OCI-LY7 (cell line): ENCODE data around the gene LIMS1. TPM values are rescaled to one million over a fixed set of nuclear protein-coding genes. Genes with fewer than 3 reads are reported as not detected.

Experiments used
- BruUV-seq: library from RNA; stranded (reverse); fragments of 400-500 nt; replicated peaks from 2 replicates; lab custom pipeline; 2021; lab: Mats Ljungman, UMichigan
- CTCF ChIA-PET: fragments of 300-600 bp; sonication (Branson Sonifier 250); formaldehyde crosslinking; loops from one replicate; lab custom pipeline; 2022; ENCODE audit warnings: antibody characterized with exemption; ENCODE audit not compliant: unreplicated experiment; lab: Charles Lee
- POLR2A ChIA-PET: fragments of 300-600 bp; sonication (Branson Sonifier 250); formaldehyde crosslinking; loops from one replicate; lab custom pipeline; 2022; ENCODE audit warnings: antibody characterized with exemption; lab: Charles Lee
- DNase-seq: peaks from one replicate; pipeline ENCODE4 v3.0.0-alpha.2; 2015; ENCODE audit warnings: low spot score
- H2AFZ ChIP-seq: fragments of 200-600 bp; sonication (generic), shearing (Covaris generic); 2 replicates; pipeline ENCODE4 v1.6.1; 2014; ENCODE audit warnings: mild to moderate bottlenecking, antibody characterized with exemption, low read length, moderate library complexity
- H3K27ac ChIP-seq: fragments of 200-600 bp; sonication (generic); 2 replicates; pipeline ENCODE4 v1.5.1; 2014; ENCODE audit warnings: mixed run types, low read depth, mild to moderate bottlenecking, moderate library complexity, low read length, inconsistent platforms; ENCODE audit not compliant: poor library complexity, severe bottlenecking
- H3K36me3 ChIP-seq: fragments of 200-600 bp; sonication (generic); 2 replicates; pipeline ENCODE4 v1.6.1; 2014; ENCODE audit warnings: mild to moderate bottlenecking, antibody characterized with exemption, low read length, moderate library complexity, mixed read lengths; ENCODE audit not compliant: insufficient read depth
- H3K4me1 ChIP-seq: fragments of 200-600 bp; sonication (generic); 2 replicates; pipeline ENCODE4 v1.5.1; 2014; ENCODE audit warnings: mild to moderate bottlenecking, low read length; ENCODE audit not compliant: insufficient read depth, poor library complexity, severe bottlenecking
- H3K4me2 ChIP-seq: fragments of 200-600 bp; sonication (generic); 2 replicates; pipeline ENCODE4 v1.6.1; 2014; ENCODE audit warnings: mild to moderate bottlenecking, low read length
- H3K4me3 ChIP-seq: fragments of 200-600 bp; sonication (generic); 2 replicates; pipeline ENCODE4 v1.5.1; 2014; ENCODE audit warnings: mild to moderate bottlenecking, low read depth, low read length; ENCODE audit not compliant: poor library complexity, severe bottlenecking
- H3K79me2 ChIP-seq: fragments of 200-600 bp; sonication (generic); 2 replicates; pipeline ENCODE4 v1.6.1; 2016; ENCODE audit warnings: low read depth, mild to moderate bottlenecking, low read length, moderate library complexity, mixed read lengths; ENCODE audit not compliant: insufficient read depth
- H3K9me2 ChIP-seq: fragments of 200-600 bp; sonication (generic); 2 replicates; pipeline ENCODE4 v1.6.1; 2016; ENCODE audit warnings: mild to moderate bottlenecking, low read length, mixed read lengths; ENCODE audit not compliant: insufficient read depth
- H3K9me3 ChIP-seq: fragments of 200-600 bp; sonication (generic); 2 replicates; pipeline ENCODE4 v1.6.1; 2014; ENCODE audit warnings: mild to moderate bottlenecking, mixed run types, low read length, mixed read lengths
- H4K20me1 ChIP-seq: fragments of 200-600 bp; sonication (generic); 2 replicates; pipeline ENCODE4 v1.6.1; 2014; ENCODE audit warnings: mild to moderate bottlenecking, antibody characterized with exemption, low read length, moderate library complexity, mixed read lengths; ENCODE audit not compliant: insufficient read depth
- EZH2phosphoT487 ChIP-seq: fragments of 200-600 bp; sonication (generic); IDR thresholded peaks from 2 replicates; pipeline ENCODE4 v1.6.1; 2018; ENCODE audit warnings: low read depth, borderline replicate concordance, mild to moderate bottlenecking, mixed run types, antibody characterized with exemption, low read length, moderate library complexity, mixed read lengths
- intact Hi-C: fragments of 100-400 bp; cut with micrococcal nuclease; formaldehyde crosslinking; loops from one replicate; pipeline ENCODE4 v1.10.0; 2022; ENCODE audit not compliant: unreplicated experiment
- total RNA-seq, 2 experiments: library from RNA; depleted of rRNA in 1 of 2; stranded (reverse); fragments of >200 nt in 1 of 2; shearing (Covaris generic) in 1 of 2; gene quantifications; 2 replicates each; pipeline ENCODE4 v1.2.3, GENCODE V29; 2014 to 2022
- TF ChIP-seq, protein P1 (sequence below): fragments of 200-600 bp; sonication (generic); conservative IDR thresholded peaks from 2 replicates; pipeline ENCODE4 v1.5.1; 2014; ENCODE audit warnings: mild to moderate bottlenecking, antibody characterized with exemption, low read length, moderate library complexity, mixed read lengths

LIMS1 gene
- total RNA-seq, 2 experiments from 2014 or later, result 53.3 to 74.7 TPM

DNA sequence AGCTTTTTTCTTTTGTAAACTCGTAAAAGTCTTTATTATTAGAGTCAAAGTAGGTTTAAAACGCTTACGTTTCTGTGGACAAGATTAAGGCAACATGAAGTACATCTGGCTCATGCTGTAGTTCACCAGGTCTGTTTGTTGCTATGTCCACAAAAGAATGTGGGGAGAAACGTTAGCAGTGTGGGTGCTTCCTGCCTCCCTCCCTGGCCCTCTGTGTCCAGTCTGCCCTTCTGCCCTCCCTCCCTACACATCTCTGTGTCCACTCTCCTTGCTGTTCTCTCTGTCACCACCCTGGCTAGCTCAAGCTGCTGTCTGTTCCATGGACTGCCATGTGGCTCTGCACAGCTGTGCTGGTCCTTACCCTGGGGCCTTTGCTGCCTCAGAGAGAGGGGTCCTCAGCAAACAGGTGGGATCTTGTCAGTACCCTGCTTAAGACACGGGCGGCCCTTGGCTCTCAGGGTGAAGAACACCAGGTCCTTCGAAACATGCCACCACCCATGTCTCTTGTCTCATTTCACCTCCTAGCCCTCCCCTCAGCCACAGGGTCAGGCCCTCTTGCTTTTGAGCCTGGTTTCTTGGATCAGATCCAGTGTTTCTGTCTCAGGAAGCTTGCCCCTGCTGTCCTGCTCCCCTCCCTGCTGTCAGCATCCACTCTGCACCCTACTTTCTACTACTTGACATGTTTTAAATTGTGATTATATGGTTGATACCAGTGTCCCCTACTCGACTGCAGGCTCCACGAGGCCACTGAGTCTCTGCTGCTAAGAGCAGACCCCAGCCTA is 79.2 kb downstream of the LIMS1 start:
- intact Hi-C loops, result no loop called here
- POLR2A ChIA-PET, result interaction anchor here (11.8 kb wide), 1 partner anchor 15 kb away, joined by 356 read pairs; no protein-coding TSS in a partner anchor
- peak overlapping the region; percentile 4; the same call in 1 of the 2 replicates for H2AFZ ChIP-seq
- DNase-seq, result no peak
- H4K20me1 ChIP-seq, result no peaks in the 10 kb centered on the region
- H3K4me3 ChIP-seq, result peak overlapping the region; percentile 56
- H3K79me2 ChIP-seq, result peaks cover 48% of the 10 kb centered on the region; the same call in 1 of the 2 replicates
- TF ChIP-seq, protein P1, sequence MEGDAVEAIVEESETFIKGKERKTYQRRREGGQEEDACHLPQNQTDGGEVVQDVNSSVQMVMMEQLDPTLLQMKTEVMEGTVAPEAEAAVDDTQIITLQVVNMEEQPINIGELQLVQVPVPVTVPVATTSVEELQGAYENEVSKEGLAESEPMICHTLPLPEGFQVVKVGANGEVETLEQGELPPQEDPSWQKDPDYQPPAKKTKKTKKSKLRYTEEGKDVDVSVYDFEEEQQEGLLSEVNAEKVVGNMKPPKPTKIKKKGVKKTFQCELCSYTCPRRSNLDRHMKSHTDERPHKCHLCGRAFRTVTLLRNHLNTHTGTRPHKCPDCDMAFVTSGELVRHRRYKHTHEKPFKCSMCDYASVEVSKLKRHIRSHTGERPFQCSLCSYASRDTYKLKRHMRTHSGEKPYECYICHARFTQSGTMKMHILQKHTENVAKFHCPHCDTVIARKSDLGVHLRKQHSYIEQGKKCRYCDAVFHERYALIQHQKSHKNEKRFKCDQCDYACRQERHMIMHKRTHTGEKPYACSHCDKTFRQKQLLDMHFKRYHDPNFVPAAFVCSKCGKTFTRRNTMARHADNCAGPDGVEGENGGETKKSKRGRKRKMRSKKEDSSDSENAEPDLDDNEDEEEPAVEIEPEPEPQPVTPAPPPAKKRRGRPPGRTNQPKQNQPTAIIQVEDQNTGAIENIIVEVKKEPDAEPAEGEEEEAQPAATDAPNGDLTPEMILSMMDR, result no peak
- no peak for TF ChIP-seq EZH2phosphoT487
- no peaks in the 10 kb centered on the region for H3K9me2 ChIP-seq
- H3K4me2 ChIP-seq, result peak overlapping the region; percentile 88
- H3K9me3 ChIP-seq, result no peaks in the 10 kb centered on the region
- peaks cover 95% of the 10 kb centered on the region for H3K4me1 ChIP-seq
- CTCF ChIA-PET, result interaction anchor here (2.1 kb wide), 1 partner anchor 23 kb away, joined by 11 read pairs; no protein-coding TSS in a partner anchor
- no peaks in the 10 kb centered on the region for H3K36me3 ChIP-seq
- H3K27ac ChIP-seq, result peak overlapping the region; percentile 91
- BruUV-seq, result no TSS peak

DNA sequence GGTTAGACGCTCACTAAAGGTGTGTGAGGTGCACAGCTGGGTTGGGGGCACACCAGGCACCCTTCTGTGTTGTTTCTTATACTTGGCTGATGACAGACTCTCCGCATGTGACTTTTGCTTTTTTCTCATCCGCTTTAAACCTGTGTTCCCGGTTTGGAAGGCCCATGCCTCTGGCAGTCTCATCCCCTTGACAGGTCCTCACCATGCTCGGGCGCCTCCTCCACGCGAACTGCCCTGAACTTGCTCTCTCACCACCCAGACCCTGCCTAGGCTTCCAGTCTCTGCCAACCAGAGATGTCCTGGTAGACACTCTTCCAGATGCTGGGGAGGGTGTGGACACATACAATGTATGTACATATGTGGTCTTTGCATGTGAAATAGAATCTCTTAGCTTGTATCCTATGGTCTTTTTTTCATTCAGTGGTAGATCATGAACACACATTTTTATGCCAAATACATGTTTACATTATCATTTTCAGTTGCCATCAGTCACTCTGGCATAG is 79.8 kb downstream of the LIMS1 start:
- Histone ChIP-seq H3K36me3 (no peaks in the 10 kb centered on the region), H3K4me3 (no peak overlapping the region), H3K4me2 (peak overlapping the region; percentile 88), H3K4me1 (peaks cover 95% of the 10 kb centered on the region), H3K79me2 (peaks cover 52% of the 10 kb centered on the region; the same call in 1 of the 2 replicates), H3K27ac (peak overlapping the region; percentile 91), H3K9me2 (no peaks in the 10 kb centered on the region), H2AFZ (no peak overlapping the region), H4K20me1 (no peaks in the 10 kb centered on the region), H3K9me3 (no peaks in the 10 kb centered on the region)
- TF ChIP-seq, protein P1, result no peak
- TF ChIP-seq EZH2phosphoT487, result no peak
- ChIA-PET CTCF (interaction anchor here (1.8 kb wide), 1 partner anchor 22 kb away, joined by 6 read pairs; no protein-coding TSS in a partner anchor), POLR2A (interaction anchor here (11.8 kb wide), 1 partner anchor 15 kb away, joined by 356 read pairs; no protein-coding TSS in a partner anchor)
- no TSS peak for BruUV-seq
- intact Hi-C loops, result no loop called here
- DNase-seq, result no peak
